H1 (cell line): ENCODE results near the gene SLC38A1. TPM values are rescaled to one million over a fixed set of nuclear protein-coding genes. Genes with fewer than 3 reads are reported as not detected.

ENCODE experiments used
- CTCF ChIA-PET: fragments of 300-600 bp; sonication (Branson Sonifier 250); formaldehyde crosslinking; loops from one replicate; lab custom pipeline; 2021; ENCODE audit not compliant: partially characterized antibody; lab: Charles Lee
- POLR2A ChIA-PET: fragments of 300-600 bp; sonication (Branson Sonifier 250); formaldehyde crosslinking; loops from one replicate; lab custom pipeline; 2021; ENCODE audit warnings: inconsistent platforms; ENCODE audit not compliant: partially characterized antibody; lab: Charles Lee
- DNase-seq, 2 experiments: peaks; one replicate each; pipeline versions ENCODE4 v3.0.0 to v3.0.0-alpha.2; 2010 to 2022; ENCODE audit warnings: low spot score in 2 of 2, low read depth in 1 of 2, mixed read lengths in 1 of 2
- FAIRE-seq: peaks from 2 replicates; lab custom pipeline; 2011; peaks lifted over from hg19 to GRCh38; lab: Jason Lieb, UNC
- H2AFZ ChIP-seq: 2 replicates; pipeline ENCODE4 v1.8.1; 2012; ENCODE audit warnings: low read length, inconsistent platforms
- H2AK5ac ChIP-seq: 2 replicates; pipeline ENCODE4 v1.6.1; 2013; ENCODE audit warnings: low read depth, low read length
- H2BK120ac ChIP-seq: replicated peaks from 2 replicates; pipeline ENCODE3; 2013; ENCODE audit warnings: low read depth, low read length, inconsistent platforms
- H2BK12ac ChIP-seq: 2 replicates; pipeline ENCODE4 v1.6.1; 2013; ENCODE audit warnings: low read depth, low read length
- H2BK15ac ChIP-seq: 2 replicates; pipeline ENCODE4 v1.6.1; 2013; ENCODE audit warnings: low read length
- H2BK20ac ChIP-seq: 2 replicates; pipeline ENCODE4 v1.6.1; 2013; ENCODE audit warnings: low read length
- H2BK5ac ChIP-seq: 2 replicates; pipeline ENCODE4 v1.6.1; 2013; ENCODE audit warnings: low read depth, low read length
- H3K14ac ChIP-seq: 2 replicates; pipeline ENCODE4 v1.6.1; 2013; ENCODE audit warnings: inconsistent platforms; ENCODE audit not compliant: insufficient read length
- H3K18ac ChIP-seq: 2 replicates; pipeline ENCODE4 v1.6.1; 2013; ENCODE audit warnings: low read length; ENCODE audit errors: extremely low read depth
- H3K23ac ChIP-seq: 2 replicates; pipeline ENCODE4 v1.6.1; 2013; ENCODE audit warnings: inconsistent platforms; ENCODE audit not compliant: insufficient read length
- H3K23me2 ChIP-seq: 2 replicates; pipeline ENCODE4 v1.6.1; 2013; ENCODE audit warnings: low read depth, low read length
- H3K27ac ChIP-seq: 2 replicates; pipeline ENCODE4 v1.6.1; 2011; ENCODE audit warnings: low read depth, low read length, inconsistent platforms
- H3K27me3 ChIP-seq, 4 experiments: replicated peaks in 1 of 4; 1 replicate in 1 of 4; 2 replicates in 3 of 4; pipeline versions ENCODE4 v1.6.1 to v1.8.1; 2011 to 2013; ENCODE audit warnings: low read length in 3 of 4, mild to moderate bottlenecking in 3 of 4, inconsistent platforms in 2 of 4, mixed read lengths in 2 of 4, moderate library complexity in 1 of 4; ENCODE audit not compliant: control insufficient read depth in 3 of 4, insufficient read depth in 3 of 4; ENCODE audit errors: extremely low read depth in 1 of 4
- H3K36me3 ChIP-seq, 4 experiments: 2 replicates each; pipeline versions ENCODE4 v1.6.1 to v1.8.1; 2011 to 2013; ENCODE audit warnings: mild to moderate bottlenecking in 4 of 4, low read length in 3 of 4, moderate library complexity in 2 of 4, control low read depth in 1 of 4, inconsistent platforms in 1 of 4; ENCODE audit not compliant: insufficient read depth in 4 of 4, control insufficient read depth in 2 of 4
- H3K4ac ChIP-seq: replicated peaks from 2 replicates; pipeline ENCODE3; 2013; ENCODE audit warnings: low read length, low read depth, mixed read lengths, inconsistent platforms; ENCODE audit not compliant: insufficient read length
- H3K4me1 ChIP-seq, 4 experiments: replicated peaks in 1 of 4; 1 replicate in 1 of 4; 2 replicates in 3 of 4; pipeline versions ENCODE4 v1.6.1 to v1.8.1; 2011 to 2013; ENCODE audit warnings: low read length in 3 of 4, inconsistent platforms in 2 of 4, mixed read lengths in 1 of 4; ENCODE audit not compliant: insufficient read depth in 4 of 4, control insufficient read depth in 3 of 4
- H3K4me2 ChIP-seq, 2 experiments: 2 replicates each; pipeline versions ENCODE4 v1.6.1 to v1.8.1; 2011 to 2013; ENCODE audit warnings: low read depth in 2 of 2, low read length in 2 of 2, control low read depth in 1 of 2, inconsistent platforms in 1 of 2, mild to moderate bottlenecking in 1 of 2; ENCODE audit not compliant: insufficient read depth in 1 of 2
- H3K4me3 ChIP-seq, 4 experiments: fragments of 200-600, 300-600 bp in 1 of 4; sonication (generic), shearing (Covaris generic), sonication (Bioruptor Twin) in 1 of 4; 2 replicates each; pipeline versions ENCODE4 v1.5.1 to v1.8.1; 2011 to 2016; ENCODE audit warnings: low read length in 4 of 4, low read depth in 3 of 4, control low read depth in 2 of 4, inconsistent platforms in 2 of 4, mild to moderate bottlenecking in 2 of 4, mixed read lengths in 1 of 4, moderate library complexity in 1 of 4; ENCODE audit not compliant: insufficient read depth in 2 of 4; ENCODE audit errors: extremely low read depth in 1 of 4
- H3K56ac ChIP-seq: replicated peaks from 2 replicates; pipeline ENCODE3; 2013; ENCODE audit warnings: low read depth, mild to moderate bottlenecking, mixed read lengths, low read length, inconsistent platforms; ENCODE audit not compliant: insufficient read length
- H3K79me1 ChIP-seq: 2 replicates; pipeline ENCODE4 v1.6.1; 2013; ENCODE audit warnings: low read depth, low read length, control low read depth
- H3K79me2 ChIP-seq, 2 experiments: 2 replicates each; pipeline versions ENCODE4 v1.6.1 to v1.8.1; 2012 to 2013; ENCODE audit warnings: low read length in 2 of 2, mild to moderate bottlenecking in 2 of 2, inconsistent platforms in 1 of 2; ENCODE audit not compliant: insufficient read depth in 2 of 2, control insufficient read depth in 1 of 2
- H3K9ac ChIP-seq, 4 experiments: replicated peaks in 1 of 4; 1 replicate in 1 of 4; 2 replicates in 3 of 4; pipeline versions ENCODE4 v1.6.1 to v1.8.1; 2011 to 2013; ENCODE audit warnings: low read depth in 3 of 4, low read length in 3 of 4, control low read depth in 2 of 4, mild to moderate bottlenecking in 2 of 4, moderate library complexity in 2 of 4, inconsistent platforms in 1 of 4; ENCODE audit errors: extremely low read depth in 1 of 4
- H3K9me3 ChIP-seq, 2 experiments: 2 replicates each; pipeline versions ENCODE4 v1.6.1 to v1.8.1; 2012 to 2013; ENCODE audit warnings: mild to moderate bottlenecking in 2 of 2, moderate library complexity in 2 of 2, control low read depth in 1 of 2, inconsistent platforms in 1 of 2, low read depth in 1 of 2, low read length in 1 of 2, mixed read lengths in 1 of 2; ENCODE audit not compliant: insufficient read depth in 2 of 2
- H4K20me1 ChIP-seq, 2 experiments: replicated peaks in 1 of 2; 2 replicates each; pipeline versions ENCODE3 to v1.8.1; 2011 to 2013; ENCODE audit warnings: inconsistent platforms in 2 of 2, low read length in 2 of 2, mild to moderate bottlenecking in 1 of 2; ENCODE audit not compliant: insufficient read depth in 2 of 2, control insufficient read depth in 1 of 2
- H4K5ac ChIP-seq: 2 replicates; pipeline ENCODE4 v1.6.1; 2013; ENCODE audit warnings: low read length, low read depth, mixed read lengths, inconsistent platforms; ENCODE audit not compliant: insufficient read length
- H4K8ac ChIP-seq: 2 replicates; pipeline ENCODE4 v1.8.0; 2013; ENCODE audit warnings: mild to moderate bottlenecking, moderate library complexity, low read length, inconsistent platforms; ENCODE audit not compliant: insufficient read depth; ENCODE audit errors: extremely low read depth
- H4K91ac ChIP-seq: replicated peaks from 2 replicates; pipeline ENCODE3; 2013; ENCODE audit warnings: low read length, mixed read lengths, inconsistent platforms; ENCODE audit not compliant: insufficient read length
- HDAC6 ChIP-seq: IDR thresholded peaks from one replicate; pipeline ENCODE4 v1.7.1; 2012; ENCODE audit warnings: low read depth, mild to moderate bottlenecking, inconsistent platforms, low read length, moderate library complexity
- polyA plus RNA-seq, 7 experiments: library from polyadenylated mRNA; depleted of rRNA in 3 of 7; stranded (reverse) in 5 of 7; unstranded in 2 of 7; fragments of >200 nt in 5 of 7; fragments of 200-250 nt in 2 of 7; gene quantifications; 1 replicate in 5 of 7; 2 replicates in 1 of 7; 4 replicates in 1 of 7; pipeline versions ENCODE4 v1.2.1 to v1.2.3, GENCODE V29; 2011 to 2013; ENCODE audit warnings: missing spikeins in 2 of 7, mixed read lengths in 2 of 7
- total RNA-seq: library from RNA; stranded (reverse); fragmentation: NEBNext Ultra II Directional; extraction: Animal tissue kit (Norgen Biotek cat#: 25700); gene quantifications from 2 replicates; pipeline ENCODE4 v1.2.1, GENCODE V29; 2021

SLC38A1 gene
- total and polyA plus RNA-seq, 2 of the 8 experiments (the other 6 are each of a cell fraction or from before 2014, with no cell fraction given) = 83.4 to 242 TPM

DNA sequence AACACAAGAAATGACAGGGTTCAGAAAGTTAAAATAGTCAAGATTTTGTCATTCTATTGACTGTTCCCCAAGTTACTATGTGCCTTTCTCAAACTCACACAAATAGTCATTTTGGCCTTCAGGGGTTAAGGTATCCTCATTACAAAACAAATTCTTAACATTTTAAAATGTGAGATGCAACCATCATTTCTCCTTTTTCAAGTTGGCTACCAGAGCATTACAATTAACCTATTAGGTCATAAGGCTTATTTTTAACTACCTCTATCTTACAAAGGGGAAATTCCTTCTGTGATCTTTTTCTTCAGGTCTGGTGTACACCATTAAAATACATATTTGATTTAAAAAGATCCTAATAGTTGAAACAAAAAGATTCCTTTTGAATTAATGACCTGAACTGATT is 61.2 kb downstream of the SLC38A1 start:
- peaks cover 5 to 11% of the 10 kb centered on the region in 2 experiments for H4K20me1 ChIP-seq
- H2BK12ac ChIP-seq = no peak overlapping the region
- H3K27ac ChIP-seq = no peak overlapping the region
- H3K36me3 ChIP-seq = peaks cover 21 to 86% (median 57%) of the 10 kb centered on the region in 4 experiments
- no peak overlapping the region for H3K4ac ChIP-seq
- H3K23ac ChIP-seq = no peak overlapping the region
- H3K4me2 ChIP-seq = no peak overlapping the region
- H3K4me3 ChIP-seq = no peak overlapping the region
- no peak overlapping the region for H2BK20ac ChIP-seq
- H3K56ac ChIP-seq = no peak overlapping the region
- H3K79me2 ChIP-seq = peaks cover 0 to 34% of the 10 kb centered on the region in 2 experiments; a peak in 2 of 4 replicates
- H2AFZ ChIP-seq = no peak overlapping the region
- H3K79me1 ChIP-seq = peaks cover 5% of the 10 kb centered on the region; the same call in 1 of the 2 replicates
- no peak overlapping the region for H2AK5ac ChIP-seq
- H2BK5ac ChIP-seq = no peak overlapping the region
- ChIA-PET CTCF (no interaction called here), POLR2A (interaction anchor here (1.2 to 1.4 kb wide), 2 partner anchors 20 to 54 kb away, joined by 3 to 5 read pairs; no protein-coding TSS in a partner anchor)
- no peak for DNase-seq
- H4K5ac ChIP-seq = no peak overlapping the region
- H4K91ac ChIP-seq = no peak overlapping the region
- H3K9ac ChIP-seq = no peak overlapping the region
- no peak for FAIRE-seq
- H2BK15ac ChIP-seq = no peak overlapping the region
- no peak overlapping the region for H3K18ac ChIP-seq
- no peak overlapping the region for H2BK120ac ChIP-seq
- H3K4me1 ChIP-seq = peaks cover 0 to 4% (median 2%) of the 10 kb centered on the region in 4 experiments; a peak in 3 of 7 replicates
- no peaks in the 10 kb centered on the region for H3K27me3 ChIP-seq
- no peak overlapping the region for H4K8ac ChIP-seq
- H3K14ac ChIP-seq = no peak overlapping the region
- H3K23me2 ChIP-seq = no peaks in the 10 kb centered on the region
- no peak for TF ChIP-seq HDAC6
- no peaks in the 10 kb centered on the region for H3K9me3 ChIP-seq
